HCT116 (cell line): ENCODE data around the gene HSF4. TPM values are rescaled to one million over a fixed set of nuclear protein-coding genes. Genes with fewer than 3 reads are reported as not detected.

ENCODE experiments used
- ATAC-seq: fragments of 200-7000 bp; cut with Tn5 transposase; 2 replicates; pipeline ENCODE4 v1.9.1; 2020; ENCODE audit warnings: mild to moderate bottlenecking, moderate library complexity
- BruUV-seq: library from RNA; stranded (reverse); fragments of 400-500 nt; replicated peaks from 2 replicates; lab custom pipeline; 2021; lab: Mats Ljungman, UMichigan
- CTCF ChIA-PET: fragments of 300-600 bp; sonication (Branson Sonifier 250); formaldehyde crosslinking; loops from one replicate; lab custom pipeline; 2021; ENCODE audit warnings: antibody characterized with exemption; lab: Charles Lee
- POLR2A ChIA-PET: fragments of 300-600, 350-600 bp; sonication (Branson Sonifier 250); formaldehyde crosslinking; loops from one replicate; lab custom pipeline; 2021; ENCODE audit warnings: antibody characterized with exemption; lab: Charles Lee
- RAD21 ChIA-PET, 2 experiments: fragments of 300-600 bp; sonication (Branson Sonifier 250); formaldehyde crosslinking; loops; one replicate each; lab custom pipeline; 2023; ENCODE audit warnings: low total read pairs in 2 of 2; ENCODE audit not compliant: uncharacterized antibody in 2 of 2, unreplicated experiment in 2 of 2, low non-redundant PET in 1 of 2; lab: Charles Lee
- DNase-seq: peaks from one replicate; pipeline ENCODE4 v3.0.0-alpha.2; 2010; ENCODE audit warnings: low read depth, low spot score
- H2AFZ ChIP-seq: fragments of 200-600 bp; shearing (Covaris generic), sonication (generic); 2 replicates; pipeline ENCODE4 v1.6.1; 2017; ENCODE audit warnings: low read depth, mixed run types, mixed read lengths, antibody characterized with exemption, low read length; ENCODE audit not compliant: poor library complexity, severe bottlenecking
- H3K27ac ChIP-seq: 2 replicates; pipeline ENCODE4 v1.5.1; 2012; ENCODE audit warnings: low read depth, low read length
- H3K27me3 ChIP-seq: fragments of 200-600 bp; sonication (generic); 2 replicates; pipeline ENCODE4 v1.6.1; 2016; ENCODE audit warnings: mixed run types, low read length, mixed read lengths; ENCODE audit not compliant: insufficient read depth
- H3K36me3 ChIP-seq, 2 experiments: fragments of 200-500 bp in 1 of 2; fragments of 200-600 bp in 1 of 2; sonication (Bioruptor generic) in 1 of 2; sonication (generic) in 1 of 2; 2 replicates each; pipeline versions ENCODE4 v1.5.1 to v1.6.1; 2014 to 2016; ENCODE audit warnings: low read length in 2 of 2, inconsistent platforms in 1 of 2, mixed read lengths in 1 of 2, mixed run types in 1 of 2; ENCODE audit not compliant: insufficient read depth in 2 of 2, control insufficient read depth in 1 of 2
- H3K4me1 ChIP-seq, 2 experiments: fragments of 200-600 bp in 1 of 2; sonication (generic) in 1 of 2; 2 replicates each; pipeline versions ENCODE4 v1.5.1 to v1.6.1; 2012 to 2017; ENCODE audit warnings: low read length in 2 of 2, inconsistent platforms in 1 of 2, mild to moderate bottlenecking in 1 of 2, mixed read lengths in 1 of 2, mixed run types in 1 of 2, moderate library complexity in 1 of 2; ENCODE audit not compliant: insufficient read depth in 2 of 2, control insufficient read depth in 1 of 2
- H3K4me2 ChIP-seq: fragments of 200-600 bp; sonication (generic); 2 replicates; pipeline ENCODE4 v1.6.1; 2017; ENCODE audit warnings: mixed run types, low read length, mixed read lengths
- H3K4me3 ChIP-seq, 2 experiments: fragments of 200-600 bp in 1 of 2; sonication (generic) in 1 of 2; replicated peaks in 1 of 2; 2 replicates each; pipeline ENCODE4 v1.5.1; 2011 to 2016; ENCODE audit warnings: low read length in 2 of 2, control low read depth in 1 of 2, low read depth in 1 of 2, mild to moderate bottlenecking in 1 of 2, mixed read lengths in 1 of 2, mixed run types in 1 of 2
- H3K79me2 ChIP-seq: fragments of 200-600 bp; sonication (generic); 2 replicates; pipeline ENCODE4 v1.6.1; 2017; ENCODE audit warnings: mild to moderate bottlenecking, mixed run types, low read length, moderate library complexity, mixed read lengths; ENCODE audit not compliant: insufficient read depth
- H3K9ac ChIP-seq: fragments of 200-600 bp; sonication (generic); 2 replicates; pipeline ENCODE4 v1.6.1; 2016; ENCODE audit warnings: low read length, mixed read lengths
- H3K9me2 ChIP-seq: fragments of 200-600 bp; sonication (generic), shearing (Covaris generic); 2 replicates; pipeline ENCODE4 v1.6.1; 2017; ENCODE audit warnings: mixed run types, mild to moderate bottlenecking, moderate library complexity; ENCODE audit not compliant: insufficient read depth
- H3K9me3 ChIP-seq, 2 experiments: fragments of 200-500 bp in 1 of 2; fragments of 200-600 bp in 1 of 2; sonication (Bioruptor generic) in 1 of 2; sonication (generic) in 1 of 2; 2 replicates each; pipeline ENCODE4 v1.6.1; 2014 to 2017; ENCODE audit warnings: low read length in 2 of 2, mixed read lengths in 2 of 2, inconsistent platforms in 1 of 2, low read depth in 1 of 2, mild to moderate bottlenecking in 1 of 2, mixed run types in 1 of 2, moderate library complexity in 1 of 2; ENCODE audit not compliant: control insufficient read depth in 1 of 2, insufficient read depth in 1 of 2
- H4K20me1 ChIP-seq: fragments of 200-600 bp; sonication (generic), shearing (Covaris generic); 2 replicates; pipeline ENCODE4 v1.6.1; 2017; ENCODE audit warnings: mixed run types, mild to moderate bottlenecking, moderate library complexity; ENCODE audit not compliant: insufficient read depth
- REST ChIP-seq: IDR thresholded peaks from 2 replicates; pipeline ENCODE4 v1.6.1; 2012; ENCODE audit warnings: low read depth
- intact Hi-C: fragments of 100-400 bp; cut with micrococcal nuclease; formaldehyde crosslinking; loops from 2 replicates; pipeline ENCODE4 v1.10.0; 2022
- total RNA-seq: library from RNA; stranded (reverse); gene quantifications from one replicate; pipeline ENCODE4 v1.2.1, GENCODE V29; 2021; ENCODE audit not compliant: unreplicated experiment

Gene HSF4
- total RNA-seq, 1 experiment from 2014 or later = 46.6 TPM

GRCh38 chr16:67185651-67186134, 21.1 kb downstream of the HSF4 start:
- Histone ChIP-seq H3K9ac (no peak overlapping the region), H3K4me2 (peak overlapping the region; percentile 53)
- CTCF ChIA-PET = interaction anchor here (0.7 to 1.5 kb wide), 13 partner anchors 13 to 290 kb away, joined by 3 to 12 read pairs (median 4); partner anchors contain the start of genes ELMO3 and NOL3

More at GRCh38 chr16:67185651-67186134, 21.1 kb downstream of the HSF4 start:
- Histone ChIP-seq H3K27me3 (no peaks in the 10 kb centered on the region), H2AFZ (no peak overlapping the region), H3K9me2 (no peaks in the 10 kb centered on the region), H3K4me1 (peaks cover 10 to 43% of the 10 kb centered on the region in 2 experiments; a peak in 3 of 4 replicates), H3K9me3 (no peaks in the 10 kb centered on the region), H3K36me3 (no peaks in the 10 kb centered on the region), H4K20me1 (no peaks in the 10 kb centered on the region), H3K27ac (no peak overlapping the region), H3K4me3 (no peak overlapping the region), H3K79me2 (peaks cover 11% of the 10 kb centered on the region)
- intact Hi-C loops = loop anchor here (1.0 kb wide), 2 partner anchors 167 to 208 kb away; no protein-coding TSS in a partner anchor
- ChIA-PET POLR2A (interaction anchor here (1.5 kb wide), 1 partner anchor 41 kb away, joined by 3 read pairs; the partner anchor contains the start of gene TMEM208), RAD21 (interaction anchor here in 1 of 2 experiments (0.6 to 1.2 kb wide), 3 partner anchors 153 to 216 kb away, joined by 3 to 16 read pairs (median 3); no protein-coding TSS in a partner anchor)
- no peak for TF ChIP-seq REST
- DNase-seq = no peak
- no TSS peak for BruUV-seq
- ATAC-seq = no peak
